ENCODE results near the gene STAT6.
A peak's percentile ranks its signal among the peaks of the same experiment; 100 is the strongest.
"Not testable (repeated sequence)": the region's sequence is repeated elsewhere in the genome, so short reads cannot be mapped to it uniquely, and the experiment has no call there.

STAT6 gene

DNA sequence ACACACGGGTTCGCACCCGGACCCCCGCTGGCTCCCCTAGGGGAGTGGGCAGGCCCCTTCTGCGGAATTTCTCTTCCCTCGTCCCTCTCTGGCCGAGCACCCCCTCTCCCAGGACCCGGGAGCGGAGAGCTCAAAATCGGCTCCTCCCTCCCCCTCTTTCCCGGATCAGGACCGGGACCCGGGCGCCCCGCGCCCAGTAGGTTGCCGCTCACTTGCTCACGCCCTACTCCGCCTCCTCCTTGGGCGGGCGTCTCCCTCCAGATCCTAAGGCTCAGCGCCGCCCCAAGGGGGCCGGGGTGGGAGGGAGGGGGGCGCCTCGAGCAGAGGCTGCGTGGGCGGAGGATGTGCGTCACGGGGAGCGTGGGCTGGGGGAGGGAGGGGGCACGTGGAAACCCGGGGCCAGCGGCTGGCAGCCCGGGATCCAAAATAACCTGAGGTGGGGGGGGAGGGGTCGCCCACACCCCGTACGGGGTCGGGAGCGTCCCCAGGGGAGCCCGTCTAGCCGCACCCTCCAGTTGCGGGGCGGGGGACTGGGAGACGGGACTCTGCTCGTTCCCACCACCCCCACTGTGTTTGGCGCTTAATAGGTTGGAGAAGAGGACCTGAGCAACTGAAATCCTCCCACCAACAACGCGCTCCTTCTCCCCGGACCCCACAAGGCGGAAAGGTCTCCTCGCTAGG, 24.0 kb downstream of the STAT6 start:
- DNase-seq: peak; percentile 70 to 81

DNA sequence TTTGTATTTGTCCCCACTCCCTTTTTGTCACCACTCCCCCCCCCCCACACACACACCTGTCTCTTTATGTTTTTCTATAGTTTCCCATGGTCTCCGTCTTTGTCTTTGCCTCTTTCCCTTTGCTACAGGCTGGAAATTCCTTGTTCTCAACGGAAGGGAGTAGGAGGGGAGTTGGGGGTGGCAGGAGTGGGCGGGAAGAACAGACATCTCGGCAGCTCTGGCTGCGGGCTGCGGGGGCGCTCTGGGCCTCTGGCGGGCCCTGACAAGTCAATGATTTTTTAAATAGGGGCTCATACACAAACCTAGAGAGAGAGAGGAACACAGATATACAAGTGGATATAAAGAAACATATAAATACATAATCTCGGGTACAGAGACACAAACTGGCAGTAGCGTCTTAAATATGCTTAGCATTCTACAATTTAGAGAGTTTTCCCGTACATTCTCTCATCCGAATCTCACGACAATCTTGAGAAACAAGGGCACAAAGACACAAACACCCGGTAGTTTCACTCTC, 24.6 kb downstream of the STAT6 start:
- peak; percentile 27 to 74 for DNase-seq

DNA sequence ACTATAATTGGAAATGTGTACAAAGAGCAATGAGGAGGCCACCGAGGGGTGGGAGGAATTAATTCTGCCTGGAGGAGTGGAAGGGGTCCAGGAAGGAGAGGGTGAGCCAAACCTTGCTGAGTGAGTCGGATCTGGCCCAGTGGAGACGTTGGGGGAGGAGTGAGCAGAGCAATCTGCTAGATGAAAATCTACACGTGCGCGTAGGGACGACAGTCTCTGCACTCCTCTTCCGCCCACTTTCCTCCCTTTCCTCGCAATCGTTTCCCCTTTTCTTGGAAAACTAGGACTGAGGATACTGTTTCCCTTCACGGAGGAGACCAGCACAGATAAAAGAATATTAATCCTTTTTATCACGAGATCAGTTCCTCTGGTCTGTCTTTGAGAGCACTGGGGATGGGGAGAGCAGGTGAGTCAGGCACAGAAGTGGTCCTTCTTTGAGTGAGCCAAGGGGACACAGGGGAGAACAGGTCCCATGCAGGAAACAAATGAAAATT, 25.1 kb downstream of the STAT6 start:
- peak; percentile 51 for DNase-seq

DNA sequence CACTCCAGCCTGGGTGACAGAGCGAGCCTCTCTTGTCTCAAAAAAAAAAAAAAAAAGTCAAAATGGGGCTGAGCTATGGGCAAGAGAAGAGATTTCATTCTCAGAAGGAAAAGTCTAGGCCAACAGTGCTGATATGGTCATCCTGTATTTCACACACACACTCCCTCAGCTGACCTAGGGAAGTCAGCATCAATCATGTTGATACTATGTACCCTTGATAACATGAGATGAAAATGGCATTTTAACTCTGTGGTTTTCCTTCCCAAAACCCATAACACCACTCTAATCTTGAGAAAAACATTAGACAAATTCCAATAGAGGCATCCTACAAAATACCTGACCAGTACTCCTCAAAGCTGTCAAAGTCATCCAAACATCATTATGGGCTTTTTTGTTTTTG, 30.3 kb downstream of the STAT6 start:
- DNase-seq: no peak

DNA sequence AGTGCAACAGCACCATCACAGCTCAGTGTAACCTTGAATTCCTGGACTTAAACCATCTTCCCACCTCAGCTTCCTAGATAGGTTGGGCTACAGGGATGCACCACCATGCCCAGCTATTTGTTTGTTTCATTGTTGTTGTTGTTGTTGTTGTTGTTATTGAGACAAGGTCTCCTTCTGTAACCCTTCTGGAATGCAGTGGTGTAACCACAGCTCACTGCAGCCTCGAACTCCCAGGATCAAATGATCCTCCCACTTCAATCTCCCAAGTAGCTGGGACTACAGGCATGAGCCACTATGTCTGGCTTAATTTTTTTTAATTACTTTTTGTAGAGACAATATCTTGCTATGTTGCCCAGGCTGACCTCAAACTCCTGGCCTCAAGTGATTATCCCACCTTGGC, 31.3 kb downstream of the STAT6 start:
- DNase-seq: no peak

DNA sequence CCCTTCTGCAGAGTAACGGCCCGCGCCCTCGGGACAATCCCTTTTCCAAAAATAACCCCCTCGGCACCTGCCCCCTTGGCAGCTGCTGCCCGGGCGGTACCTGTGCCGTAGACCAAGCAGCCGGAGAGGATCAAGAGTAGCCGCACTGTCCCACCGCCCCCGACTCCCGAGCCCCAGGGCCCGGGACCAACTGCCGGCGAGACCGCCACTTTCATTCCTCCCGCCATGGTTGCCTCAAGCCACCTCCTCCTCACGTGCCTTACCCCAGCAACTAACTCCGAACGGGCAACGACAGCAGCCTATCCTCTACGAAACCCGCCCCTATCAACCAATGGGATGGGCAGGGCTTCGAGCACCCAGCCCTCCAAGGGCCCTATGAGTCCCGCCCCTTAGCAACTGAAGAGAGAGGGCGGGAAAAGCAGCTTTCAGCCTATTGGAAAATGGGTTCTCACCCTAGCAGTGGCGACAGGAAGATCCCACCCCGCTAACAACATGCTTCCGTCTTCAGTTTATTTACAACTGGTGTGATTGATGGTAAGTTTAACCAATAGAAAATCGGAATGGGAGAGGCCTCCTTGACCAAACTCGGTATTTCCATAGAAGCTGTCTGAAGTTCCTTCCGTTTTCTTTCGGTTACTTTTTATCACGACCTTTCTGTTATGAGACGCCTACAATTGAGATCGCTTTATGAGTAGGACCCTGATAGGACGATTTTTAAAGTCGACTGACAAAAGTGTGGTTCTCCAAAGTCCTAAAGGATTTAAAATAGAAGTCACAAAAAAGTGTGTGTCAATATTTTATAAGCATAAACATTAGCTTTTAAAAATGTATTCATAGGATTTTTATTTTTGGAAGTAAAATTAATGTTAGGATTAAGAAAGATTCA, 32.4 kb downstream of the STAT6 start, which contains the start of gene NEMP1:
Gene NEMP1 (minus strand): TSS at position 273 of the 886 bp plus-strand sequence. CDS start 46 bp downstream, at position 227.
- peak; percentile 100 for DNase-seq

DNA sequence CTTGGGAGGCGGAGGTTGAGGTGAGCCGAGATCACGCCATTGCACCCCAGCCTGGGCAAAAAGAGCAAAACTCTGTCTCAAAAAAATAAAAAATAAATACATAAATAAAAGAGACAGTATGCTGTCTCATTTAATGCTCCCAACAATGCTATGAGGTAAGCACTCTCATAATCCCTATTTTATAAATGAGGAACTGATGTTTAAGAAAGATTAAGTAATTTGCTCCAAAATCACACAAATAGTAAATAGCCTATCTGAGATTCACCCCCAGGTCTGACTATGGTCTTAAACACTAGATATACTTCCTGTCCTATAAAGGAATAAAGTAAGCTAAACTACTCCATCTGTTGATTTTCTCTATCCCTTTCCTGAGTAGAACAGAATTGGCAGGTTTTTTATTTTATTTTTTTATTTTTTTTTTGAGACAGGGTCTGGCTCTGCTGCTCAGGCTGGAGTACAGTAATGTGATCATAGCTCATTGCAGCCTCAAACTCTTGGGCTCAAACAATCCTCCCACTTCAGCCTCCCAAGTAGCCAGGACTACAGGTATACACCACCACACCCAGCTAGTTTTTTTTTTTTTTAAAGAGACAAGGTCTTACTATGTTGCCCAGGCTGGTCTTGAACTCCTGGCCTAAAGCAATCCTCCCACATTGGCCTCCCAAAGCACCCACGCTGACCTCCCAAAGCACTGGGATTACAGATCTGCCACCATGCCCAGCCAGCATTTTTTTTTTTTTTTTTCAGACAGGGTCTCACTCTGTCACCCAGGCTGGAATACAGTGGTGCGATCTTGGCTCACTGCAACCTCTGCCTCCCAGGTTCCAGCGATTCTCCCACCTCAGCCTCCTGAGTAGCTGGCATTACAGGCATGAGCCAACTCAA, 37.4 kb downstream of the STAT6 start:
- peak in 1 of 2 donors; percentile 50 for DNase-seq

DNA sequence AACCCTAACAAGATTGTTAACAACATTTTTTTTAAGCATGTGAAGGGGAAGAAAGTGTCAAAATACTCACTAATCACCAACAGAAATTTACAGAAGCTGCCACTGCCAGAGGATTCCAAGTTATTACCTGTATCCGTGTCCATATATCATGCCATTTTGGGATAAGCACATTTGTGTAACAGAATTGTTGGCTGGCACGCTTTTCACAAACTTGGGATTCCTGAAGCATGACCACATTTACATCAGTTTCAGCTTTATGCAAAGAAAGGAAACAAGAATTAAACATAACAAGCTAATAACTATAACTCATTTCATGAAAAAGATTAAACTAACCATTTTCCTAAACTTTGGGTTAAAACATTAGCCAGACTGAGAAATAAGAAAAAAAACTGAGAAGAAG, 38.5 kb downstream of the STAT6 start:
- DNase-seq: no peak

DNA sequence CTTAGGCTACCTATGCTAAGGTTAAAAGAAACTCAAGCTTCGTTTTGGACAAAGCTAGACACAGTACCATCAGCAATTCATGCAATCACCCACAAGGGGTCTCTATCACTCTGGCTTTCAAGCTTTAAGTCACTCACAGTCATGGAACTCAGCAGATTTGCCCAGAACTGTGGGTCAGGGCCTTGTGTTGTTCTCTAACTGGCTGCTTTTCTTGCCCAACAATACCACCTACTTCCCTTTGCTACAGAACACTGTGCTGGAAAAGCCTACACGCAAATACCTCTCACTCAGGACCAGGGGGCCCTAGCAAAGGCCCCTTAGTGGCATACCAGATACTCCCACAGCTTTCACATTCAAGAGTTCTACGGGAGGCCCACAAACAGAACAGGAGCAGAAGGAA, 41.6 kb downstream of the STAT6 start:
- DNase-seq: peak; percentile 96

DNA sequence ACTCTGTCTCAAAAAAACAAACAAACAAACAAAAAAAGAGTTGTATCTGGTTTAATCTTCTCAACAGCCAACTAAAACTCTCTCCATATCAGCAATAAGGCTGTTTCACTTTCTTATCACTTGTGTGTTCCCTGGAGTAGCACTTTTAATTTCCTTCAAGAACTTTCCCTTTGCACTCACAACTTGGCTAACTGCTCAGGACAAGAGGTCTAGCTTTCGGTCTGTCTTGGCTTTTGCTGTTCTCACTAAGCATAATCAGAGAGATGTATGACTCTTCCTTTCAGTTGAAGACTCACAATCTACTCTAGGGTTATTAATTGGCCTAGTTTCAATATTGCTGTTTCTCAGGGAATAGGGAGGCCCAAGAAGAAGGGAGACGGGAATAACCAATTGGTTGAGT, 44.9 kb downstream of the STAT6 start:
- DNase-seq: no peak

DNA sequence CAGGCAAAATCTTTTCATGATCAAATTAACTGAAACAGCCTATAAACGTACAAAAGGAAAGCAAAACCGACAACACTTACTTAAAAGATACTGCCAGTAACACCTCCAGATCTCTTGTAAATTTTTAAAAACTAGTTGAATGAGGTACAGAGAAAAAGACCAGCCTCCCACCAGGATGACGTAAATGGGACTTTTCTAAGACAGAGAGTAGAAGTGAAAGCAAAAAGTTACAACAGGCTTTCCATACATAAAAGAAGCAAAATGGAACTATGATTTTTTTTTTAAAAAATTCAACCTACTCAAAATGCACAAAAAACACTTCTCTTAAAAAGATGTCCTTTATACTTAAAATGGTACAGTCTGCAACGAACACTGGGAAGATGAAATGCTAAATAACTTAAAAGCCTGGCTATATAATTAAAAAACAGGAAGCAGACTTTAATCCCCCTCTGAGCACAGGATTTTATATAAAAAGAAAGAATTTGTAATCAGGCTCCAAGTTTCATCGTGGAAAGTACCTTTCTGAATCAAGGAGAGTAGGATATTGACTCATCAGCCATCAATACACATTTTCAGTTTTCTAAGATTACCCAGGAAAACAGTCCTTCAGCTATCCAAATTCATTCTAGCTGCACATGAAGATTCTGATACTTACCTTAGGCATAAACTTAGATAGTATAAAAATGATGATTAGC, 47.0 kb downstream of the STAT6 start:
- DNase-seq: peak; percentile 76 to 78

DNA sequence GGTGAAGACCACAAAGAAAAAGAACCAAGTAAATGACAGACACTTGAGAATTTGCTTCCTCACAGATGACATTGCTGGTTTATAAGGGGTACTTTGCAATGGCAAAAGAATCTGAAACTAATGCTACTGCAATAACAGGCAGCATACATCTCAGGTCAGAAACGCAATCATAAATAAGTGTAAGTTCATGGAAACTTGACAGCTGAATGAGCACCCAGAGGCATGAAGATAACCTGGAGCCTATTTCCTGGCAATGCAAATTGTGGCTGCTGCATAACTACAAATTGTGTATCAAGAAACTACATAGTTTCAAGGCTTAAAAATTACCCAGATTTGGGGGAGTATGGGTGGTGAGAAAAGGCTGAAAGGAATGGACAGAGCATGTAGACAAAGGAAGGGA, 52.7 kb downstream of the STAT6 start:
- DNase-seq: no peak

DNA sequence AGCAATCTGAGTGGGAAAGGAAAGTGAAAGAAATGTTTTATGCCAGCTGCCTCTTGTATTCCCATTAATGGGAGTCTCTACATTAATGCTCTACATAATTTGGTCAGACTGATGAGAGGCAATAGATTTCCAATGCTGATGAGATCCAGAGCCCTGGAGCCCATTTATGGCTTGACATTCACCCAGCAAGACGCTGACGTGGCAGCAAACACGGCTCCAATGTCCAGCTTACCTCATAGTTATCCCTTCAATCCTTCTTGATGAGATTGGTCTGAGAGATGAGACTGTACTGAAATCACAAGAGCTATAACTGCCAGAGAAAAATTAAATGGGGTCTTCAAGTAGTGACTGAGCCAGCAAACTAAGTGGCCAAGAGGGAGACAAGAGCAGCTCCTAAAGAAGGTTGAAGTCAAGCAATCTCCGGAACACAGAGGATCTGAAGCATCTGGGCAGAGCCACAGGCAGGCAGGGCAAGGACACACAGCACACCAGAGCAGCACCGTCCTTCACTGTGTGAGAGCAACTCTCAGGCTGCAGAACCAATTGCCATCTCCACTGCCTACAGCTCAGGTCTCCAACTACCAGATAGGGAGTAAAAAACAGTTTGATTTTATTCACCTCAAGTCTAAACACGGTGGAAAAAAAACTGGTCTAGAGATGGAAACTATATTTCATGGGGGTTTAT, 54.0 kb downstream of the STAT6 start:
- DNase-seq: no peak

DNA sequence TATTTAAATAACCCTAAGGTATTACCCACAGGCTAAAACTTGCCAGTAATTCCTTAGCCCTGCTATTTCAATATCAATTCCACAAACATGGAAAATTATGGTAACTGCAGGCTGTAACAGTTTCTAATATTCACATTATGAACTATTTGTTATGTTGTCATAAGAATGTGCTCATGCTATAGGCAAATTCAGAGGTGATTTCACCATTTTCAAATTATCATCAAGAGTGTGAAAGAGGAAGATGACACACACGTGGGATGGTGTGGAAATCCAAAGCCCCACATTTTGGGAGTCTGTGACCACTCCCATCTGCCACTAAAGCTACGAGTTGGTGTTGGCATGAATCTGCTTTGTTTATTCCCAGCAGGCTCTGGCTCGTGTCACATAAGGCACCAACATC, 55.3 kb downstream of the STAT6 start:
- peak; percentile 75 to 91 for DNase-seq

DNA sequence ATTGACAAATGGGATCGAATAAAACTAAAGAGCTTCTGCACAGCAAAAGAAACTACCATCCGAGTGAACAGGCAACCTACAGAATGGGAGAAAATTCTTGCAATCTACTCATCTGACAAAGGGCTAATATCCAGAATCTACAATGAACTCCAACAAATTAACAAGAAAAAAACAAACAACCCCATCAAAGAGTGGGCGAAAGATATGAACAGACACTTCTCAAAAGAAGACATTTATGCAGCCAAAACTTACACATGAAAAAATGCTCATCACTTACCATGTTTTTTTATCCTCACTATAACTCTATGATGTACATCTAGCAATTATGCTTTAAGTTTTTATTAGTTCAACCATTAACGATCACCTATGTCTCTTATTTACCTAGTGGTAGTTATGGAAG, 57.3 kb downstream of the STAT6 start:
- DNase-seq: not testable (repeated sequence)

DNA sequence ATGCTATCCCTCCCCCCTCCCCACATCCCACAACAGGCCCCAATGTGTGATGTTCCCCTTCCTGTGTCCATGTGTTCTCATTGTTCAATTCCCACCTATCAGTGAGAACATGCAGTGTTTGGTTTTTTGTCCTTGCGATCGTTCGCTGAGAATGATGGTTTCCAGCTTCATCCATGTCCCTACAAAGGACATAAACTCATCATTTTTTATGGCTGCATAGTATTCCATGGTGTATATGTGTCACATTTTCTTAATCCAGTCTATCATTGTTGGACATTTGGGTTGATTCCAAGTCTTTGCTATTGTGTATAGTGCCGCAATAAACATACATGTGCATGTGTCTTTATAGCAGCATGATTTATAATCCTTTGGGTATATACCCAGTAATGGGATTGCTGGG, 58.0 kb downstream of the STAT6 start:
- DNase-seq: not testable (repeated sequence)

DNA sequence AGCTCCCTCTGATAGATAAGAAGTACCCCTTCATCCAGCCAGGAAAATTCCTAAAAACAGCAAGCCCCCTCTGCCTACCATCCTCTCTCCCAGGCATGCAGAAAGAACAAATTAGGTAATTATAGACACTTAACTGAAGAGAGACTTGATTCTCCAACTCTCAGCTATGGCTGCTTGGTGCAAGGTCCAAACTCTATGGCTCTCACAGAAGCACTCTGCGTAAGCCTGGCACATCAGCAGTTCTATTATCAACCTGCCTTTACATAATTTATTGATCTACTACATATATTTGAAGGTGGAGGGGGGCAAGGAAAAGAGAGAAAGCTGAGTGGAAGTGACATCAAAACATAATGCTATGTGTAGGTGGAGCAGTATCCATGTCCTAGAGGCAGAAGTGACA, 60.2 kb downstream of the STAT6 start:
- DNase-seq: no peak

DNA sequence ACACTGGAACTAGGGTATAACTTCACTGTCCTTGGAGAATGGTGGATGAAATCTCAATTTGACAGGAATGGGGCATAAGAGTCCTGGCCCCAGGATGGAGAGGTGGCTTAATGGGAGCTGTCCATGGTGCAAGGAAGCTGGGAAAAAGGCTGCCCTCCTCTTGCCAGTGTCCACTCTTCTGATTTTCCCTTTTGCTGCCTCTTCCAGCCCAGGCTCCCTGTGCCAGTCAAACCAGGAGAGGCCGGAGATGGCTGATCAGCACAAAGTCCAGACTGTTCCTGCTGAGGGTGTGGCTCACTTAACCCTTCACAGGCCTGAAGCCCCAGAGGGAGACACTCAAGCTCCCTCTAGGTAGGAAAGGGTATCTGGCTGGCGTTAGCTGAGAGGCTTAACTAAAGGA, 61.3 kb downstream of the STAT6 start, which contains the start of gene MYO1A:
Gene MYO1A (minus strand): TSS at position 240 of the 400 bp plus-strand sequence. CDS start 1,806 bp downstream, outside the sequence.
- DNase-seq: no peak

DNA sequence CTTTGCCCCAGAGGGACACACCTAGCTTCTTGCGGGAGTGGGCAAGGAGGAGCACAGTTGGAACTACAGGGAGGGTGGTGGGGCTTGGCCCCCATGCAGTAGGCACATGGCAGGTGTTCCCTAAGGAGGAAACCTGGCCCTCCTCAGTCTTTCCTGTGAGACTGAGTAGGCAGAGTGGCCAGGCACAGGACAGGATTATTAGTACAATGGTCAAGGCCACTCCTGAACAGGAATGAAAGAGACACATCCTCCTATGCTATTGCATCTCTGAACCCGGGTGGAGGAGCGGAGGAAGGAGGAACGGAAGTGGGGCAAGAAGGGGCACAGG, 62.1 kb downstream of the STAT6 start:
- no peak for DNase-seq

DNA sequence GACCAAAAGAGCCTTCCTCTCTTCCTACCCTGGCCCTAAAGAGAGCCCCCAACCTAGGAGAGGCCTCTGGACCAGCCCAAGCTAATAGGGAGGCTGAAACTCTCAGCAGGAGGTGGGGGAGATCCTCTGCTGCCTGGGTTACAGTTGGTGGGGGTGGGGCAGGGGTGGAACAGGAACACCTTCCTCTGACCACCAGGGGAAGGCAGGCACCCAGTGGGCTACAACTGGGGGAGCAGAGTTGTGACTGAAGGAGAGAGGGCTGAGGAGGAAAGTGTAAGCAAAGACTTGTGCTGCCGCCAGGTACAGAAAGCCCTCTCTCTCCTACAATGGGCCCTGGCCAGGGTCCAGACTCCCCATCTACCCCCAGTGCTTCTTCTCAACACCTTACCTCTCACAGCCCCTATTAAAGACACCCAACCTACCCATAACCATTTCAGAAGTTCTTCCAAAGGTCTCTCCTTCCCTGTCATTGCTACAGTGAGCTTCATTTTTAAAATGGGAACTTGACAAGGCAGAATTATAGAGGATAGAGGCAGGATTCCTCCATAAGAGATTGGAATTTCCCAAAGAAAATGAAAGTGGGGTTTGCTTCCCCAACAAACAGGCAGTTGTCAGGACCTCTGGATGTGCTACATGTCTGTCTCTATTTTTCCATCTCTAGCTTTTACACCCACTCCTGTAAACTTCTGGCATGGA, 62.6 kb downstream of the STAT6 start:
- DNase-seq: no peak

DNA sequence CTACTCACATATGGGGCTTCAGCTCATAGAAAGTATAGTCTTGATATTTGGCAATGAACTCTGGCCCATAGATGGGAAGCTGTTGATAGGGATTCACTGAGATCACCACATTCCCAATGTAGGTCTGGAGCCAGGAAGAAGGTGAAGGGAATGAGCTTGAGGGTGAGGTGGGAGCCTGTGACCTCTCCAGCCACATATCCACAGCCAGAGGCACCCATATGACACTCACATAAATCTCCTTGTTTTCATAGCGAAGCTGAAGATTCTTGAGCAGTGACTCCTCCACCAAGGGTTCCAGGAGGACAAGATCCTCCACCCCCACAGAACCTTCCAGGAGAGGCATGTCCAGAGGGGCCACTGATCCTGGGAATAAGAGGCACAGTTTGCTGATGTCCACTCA, 63.2 kb downstream of the STAT6 start:
- no peak for DNase-seq

Measured in inflammatory macrophage (primary cell).